Femur (tissue), 1 donor: ENCODE results near the gene THSD8.

Experiments
- DNase-seq: peaks from one replicate; pipeline ENCODE4 v3.0.0-alpha.2; 2017

THSD8 gene

DNA sequence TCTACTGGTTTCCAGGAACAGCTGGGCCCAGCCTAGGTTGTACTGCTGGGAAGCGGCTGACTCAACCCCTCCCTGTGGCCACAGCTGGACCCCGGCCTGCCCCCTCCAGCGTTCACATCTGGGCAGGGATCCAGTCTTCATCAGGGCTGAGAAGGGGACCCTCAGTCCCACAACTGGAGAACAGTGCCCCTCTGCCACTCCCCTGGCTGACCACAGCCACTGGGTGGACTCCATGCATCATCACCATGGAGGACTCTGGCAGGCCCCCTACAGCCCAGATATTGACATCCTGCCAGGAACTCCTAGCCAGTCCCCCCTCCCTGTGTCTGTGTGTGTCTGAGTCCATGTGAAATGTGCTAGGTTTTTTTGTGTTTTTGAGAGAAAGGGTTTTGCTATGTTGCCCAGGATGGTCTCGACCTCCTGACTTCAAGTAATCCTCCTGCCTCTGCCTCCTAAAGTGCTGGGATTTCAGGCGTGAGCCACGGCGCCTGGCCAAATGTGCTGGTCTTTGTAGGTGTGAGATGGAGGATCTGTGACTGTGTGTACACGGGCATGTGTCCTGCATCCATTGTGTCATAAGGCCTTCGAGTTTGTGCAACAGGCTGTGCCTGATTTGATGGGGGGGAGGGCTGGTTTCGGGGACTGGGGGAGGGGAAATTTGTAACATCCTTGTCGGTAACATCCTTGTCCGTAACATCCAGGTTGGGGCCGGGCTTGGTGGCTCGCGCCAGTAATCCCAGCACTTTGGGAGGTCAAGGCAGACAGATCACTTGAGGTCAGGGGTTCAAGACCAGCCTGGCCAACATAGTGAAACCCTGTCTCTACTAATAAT, 22.5 kb upstream of the THSD8 start:
- DNase-seq: peak; percentile 92

DNA sequence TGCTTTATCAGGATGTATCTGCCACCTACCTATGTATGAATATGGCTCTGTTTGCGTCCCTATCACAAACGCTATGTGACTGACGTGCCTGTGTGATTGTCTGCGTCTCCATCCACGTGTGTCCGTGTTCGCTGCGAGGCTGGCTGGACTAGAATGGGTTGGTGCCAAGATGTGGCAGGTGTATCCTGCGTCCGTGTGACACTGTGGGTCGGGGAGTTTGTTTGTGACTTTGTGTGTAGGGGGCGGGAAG, 19.8 kb upstream of the THSD8 start:
- no peak for DNase-seq

DNA sequence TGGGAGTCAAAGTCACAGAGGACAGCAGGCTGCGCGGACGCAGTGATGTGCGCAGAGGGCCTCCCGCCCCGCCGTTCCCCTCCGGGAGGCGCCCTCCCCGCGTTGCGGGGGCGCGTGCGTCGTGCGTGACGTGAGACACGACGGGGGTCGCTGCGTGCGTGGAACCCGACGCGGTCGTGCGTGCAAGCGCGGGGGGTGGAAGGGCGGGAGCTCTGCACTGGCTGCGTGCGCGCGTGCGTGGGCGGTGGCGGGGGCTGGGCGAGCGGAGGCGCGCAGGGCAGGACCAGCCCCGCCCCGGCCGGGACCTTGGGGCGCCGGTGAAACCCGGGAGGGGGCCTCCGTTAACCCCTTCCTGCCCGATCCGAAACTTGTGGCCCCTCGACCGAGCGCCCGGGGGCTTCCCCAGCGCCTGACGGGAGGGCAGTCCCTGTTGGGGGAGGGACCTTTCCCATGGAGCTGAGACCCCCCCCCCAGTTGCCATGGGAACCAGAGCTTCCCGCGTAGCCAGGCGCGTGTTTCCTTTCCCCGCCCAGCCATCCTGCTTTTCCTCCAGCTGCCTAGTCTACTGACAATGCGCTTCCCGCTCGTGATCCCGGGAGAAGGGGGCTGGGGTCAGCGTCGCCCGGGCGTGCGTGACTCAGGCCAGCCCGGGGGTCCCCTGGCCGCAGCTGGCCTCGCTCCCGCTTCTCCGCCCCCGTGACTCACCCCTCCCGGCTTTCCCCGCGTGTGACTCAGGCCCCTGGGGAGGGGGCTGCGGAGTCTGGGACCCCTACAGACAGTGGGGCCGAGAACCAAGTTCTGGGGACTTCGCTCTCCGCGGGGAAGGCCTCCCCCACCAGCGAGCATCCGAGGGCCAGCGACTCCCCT, 19.2 kb upstream of the THSD8 start:
- peak; percentile 93 for DNase-seq

DNA sequence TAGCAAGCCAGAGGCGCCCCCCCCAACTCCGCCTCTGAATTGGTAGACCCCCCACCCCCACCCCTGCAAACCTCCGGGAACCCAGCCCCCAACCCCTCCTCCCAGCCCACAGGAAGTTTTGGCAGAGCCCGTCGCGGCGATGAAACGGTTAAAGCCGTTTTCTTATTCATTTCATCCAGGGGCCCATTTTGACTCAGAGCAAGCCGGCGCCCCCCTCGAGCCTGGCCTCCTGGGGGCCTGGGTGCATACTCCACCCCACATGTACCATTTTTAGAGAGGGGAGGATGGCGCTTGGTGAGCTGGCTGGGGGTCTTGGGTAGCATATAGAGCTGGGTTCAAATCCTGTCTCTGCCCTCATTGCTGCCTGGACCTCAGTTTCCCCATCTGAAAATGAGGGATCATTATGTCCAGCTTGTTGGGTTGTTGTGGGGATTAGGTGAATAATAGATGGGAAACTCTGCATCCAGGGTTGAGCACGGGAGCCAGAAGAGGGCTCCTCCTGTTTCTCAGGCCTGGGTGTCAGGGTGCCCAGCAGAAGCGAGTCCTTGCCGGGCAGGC, 18.5 kb upstream of the THSD8 start:
- DNase-seq: no peak

DNA sequence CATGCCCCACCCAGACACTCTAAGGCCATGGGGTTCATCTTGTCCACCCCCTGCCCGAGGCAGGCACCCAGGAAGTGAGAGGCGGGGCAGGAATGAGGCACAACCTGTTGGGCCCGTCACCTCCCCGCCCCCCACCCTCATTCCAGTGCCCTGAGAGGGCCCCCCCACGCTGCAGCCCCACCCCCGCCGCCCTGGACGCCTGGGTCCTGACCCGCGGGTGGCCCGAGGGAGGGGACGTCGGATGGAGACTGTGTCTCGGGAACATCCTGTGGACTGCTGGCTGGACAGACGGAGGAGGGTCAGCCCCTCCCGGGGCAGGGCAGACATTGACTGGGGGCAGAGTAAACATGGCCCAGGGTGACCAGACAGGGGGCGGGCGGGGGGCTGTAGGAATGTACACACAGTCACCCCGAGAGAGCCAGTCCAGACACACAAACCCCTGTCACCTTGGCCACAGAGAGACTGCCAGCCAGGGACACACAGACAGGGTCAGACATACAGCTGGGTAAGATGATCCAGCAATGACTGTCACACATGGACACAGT, 17.9 kb upstream of the THSD8 start:
- DNase-seq: peak; percentile 49

DNA sequence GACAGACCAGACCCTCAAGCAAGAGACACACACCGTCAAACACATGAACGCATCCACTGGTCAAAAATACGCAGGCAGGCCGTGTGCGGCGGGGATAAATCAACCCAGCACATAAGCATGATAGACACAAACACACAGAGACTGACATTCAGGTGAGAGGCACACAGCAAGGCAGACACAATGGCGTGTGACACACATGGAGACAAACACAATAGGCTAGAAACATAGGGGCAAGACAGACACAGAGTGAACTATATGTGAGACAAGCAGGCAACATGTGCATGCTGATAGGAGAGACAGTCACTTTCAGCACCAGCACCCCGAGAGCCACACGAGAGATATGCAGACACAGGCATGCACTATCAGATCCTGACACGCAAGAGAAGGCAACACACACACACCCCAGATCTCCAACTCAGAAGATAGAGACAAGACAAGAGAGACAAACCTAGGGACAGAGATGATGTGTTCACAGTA, 17.4 kb upstream of the THSD8 start:
- DNase-seq: no peak

DNA sequence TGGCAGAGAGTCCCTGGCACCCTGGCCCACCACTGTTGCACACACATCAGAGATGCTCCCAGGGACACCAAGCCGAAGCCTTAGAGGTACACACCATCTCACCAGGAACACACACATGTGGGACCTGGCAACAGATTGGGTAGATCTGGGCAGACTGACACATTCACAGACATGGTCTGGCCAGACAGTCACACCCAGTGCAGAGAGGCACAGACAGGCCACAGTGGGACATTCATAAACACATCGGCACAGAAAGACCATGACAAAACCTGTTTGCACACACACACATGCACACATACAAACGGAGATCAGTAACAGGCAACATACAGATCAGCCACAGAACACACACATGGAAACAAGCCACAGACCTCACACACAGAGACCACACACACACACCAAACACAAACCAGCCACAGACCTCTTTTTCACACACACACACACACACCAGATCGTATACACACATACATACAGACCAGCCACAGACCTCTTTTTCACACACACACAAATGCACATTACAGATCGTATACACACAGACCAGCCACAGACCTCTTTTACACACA, 16.9 kb upstream of the THSD8 start:
- peak; percentile 47 for DNase-seq

DNA sequence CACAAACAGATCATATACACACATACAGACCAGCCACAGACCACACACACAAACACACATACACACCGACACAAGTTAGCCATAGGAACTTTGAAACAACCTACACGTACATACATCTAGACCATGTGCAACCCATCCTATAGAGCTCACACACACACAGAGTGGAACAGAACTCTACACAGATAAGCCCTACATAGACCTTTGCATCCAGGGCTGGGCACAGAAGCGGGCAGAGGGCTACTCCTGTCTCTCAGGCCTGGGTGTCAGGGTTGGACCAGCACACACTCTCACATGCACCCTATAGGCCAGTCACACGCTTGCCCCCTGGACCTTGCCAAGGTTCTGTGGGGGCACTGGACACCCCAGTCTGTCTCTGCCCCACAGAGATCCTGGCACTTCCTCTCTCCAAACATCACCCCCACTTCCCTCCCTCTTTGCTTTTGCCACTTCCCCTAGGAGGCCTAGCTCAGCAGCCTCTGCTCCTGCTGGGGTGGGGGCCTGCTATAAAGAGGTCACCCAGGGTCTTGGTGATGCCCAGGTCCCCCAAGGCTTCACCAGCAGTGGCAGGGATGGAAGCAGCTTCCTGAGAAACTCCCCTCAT, 16.3 kb upstream of the THSD8 start:
- peak; percentile 40 for DNase-seq

DNA sequence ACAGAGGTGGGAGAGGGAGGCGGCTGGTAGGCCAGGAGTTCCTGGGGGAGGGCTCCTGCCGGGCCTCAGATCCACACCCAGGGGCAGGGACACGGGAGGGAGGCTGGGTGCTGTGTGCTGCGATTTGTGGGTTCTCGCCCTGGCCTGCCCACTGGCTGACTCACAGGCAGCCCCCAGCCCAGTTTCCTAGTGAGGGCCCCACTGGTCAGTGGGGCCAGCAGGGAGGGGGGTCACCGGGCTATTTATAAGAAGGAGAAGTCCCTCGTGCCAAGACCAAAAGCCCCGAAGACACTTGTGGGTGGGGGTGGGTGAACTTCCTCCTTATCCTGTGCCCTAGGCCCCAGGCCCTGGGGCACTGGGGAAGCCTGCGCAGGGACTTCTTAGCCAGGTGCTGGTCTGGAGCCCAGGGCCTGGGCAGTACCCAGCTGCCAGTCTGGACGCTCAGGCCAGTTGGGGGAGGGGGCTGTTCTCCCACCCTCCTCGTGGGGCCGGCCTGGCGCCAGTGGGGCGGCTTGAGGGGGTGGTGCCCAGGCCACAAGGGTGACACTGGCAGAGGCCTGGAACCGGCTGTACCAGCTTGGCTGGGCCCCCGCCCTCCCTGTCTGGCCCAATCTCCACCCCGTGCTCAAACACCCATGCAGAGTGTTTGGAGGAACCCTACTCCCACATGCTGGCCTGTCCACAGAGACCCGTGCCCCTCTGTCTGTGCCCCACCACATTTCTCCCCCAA, 15.6 kb upstream of the THSD8 start:
- peak; percentile 69 for DNase-seq

DNA sequence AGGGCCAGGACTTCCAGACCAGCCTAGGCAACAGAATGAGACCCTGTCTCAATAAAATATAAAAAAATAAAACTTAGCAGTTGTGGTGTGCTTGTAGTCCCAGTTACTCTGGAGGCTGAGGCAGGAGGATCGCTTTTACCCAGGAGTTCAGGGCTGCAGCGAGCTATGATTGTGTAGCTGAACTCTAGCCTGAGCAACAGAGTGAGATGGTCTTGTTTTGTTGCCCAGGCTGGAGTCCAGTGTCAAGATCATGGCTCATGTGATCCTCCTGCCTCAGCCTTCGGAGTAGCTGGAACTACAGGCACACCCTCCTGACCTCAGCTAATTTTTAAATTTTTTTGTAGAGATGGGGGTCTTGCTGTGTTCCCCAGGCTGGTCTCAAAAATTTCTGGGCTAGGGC, 14.9 kb upstream of the THSD8 start:
- DNase-seq: no peak

DNA sequence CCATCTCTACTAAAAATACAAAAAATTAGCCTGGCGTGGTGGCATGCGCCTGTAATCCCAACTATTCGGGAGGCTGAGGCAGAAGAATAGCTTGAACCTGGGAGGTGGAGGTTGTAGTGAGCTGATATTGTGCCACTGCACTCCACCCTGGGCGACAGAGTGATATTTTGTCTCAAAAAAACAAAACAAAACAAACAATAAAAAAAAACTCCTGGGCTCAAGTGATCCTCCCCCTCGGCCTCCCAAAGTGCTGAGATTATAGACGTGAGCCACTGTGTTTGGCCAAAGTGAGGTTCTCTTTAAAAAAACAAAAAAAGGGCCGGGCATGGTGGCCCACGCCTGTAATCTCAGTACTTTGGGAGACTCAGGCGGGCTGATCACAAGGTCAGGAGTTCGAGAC, 14.4 kb upstream of the THSD8 start:
- DNase-seq: no peak

DNA sequence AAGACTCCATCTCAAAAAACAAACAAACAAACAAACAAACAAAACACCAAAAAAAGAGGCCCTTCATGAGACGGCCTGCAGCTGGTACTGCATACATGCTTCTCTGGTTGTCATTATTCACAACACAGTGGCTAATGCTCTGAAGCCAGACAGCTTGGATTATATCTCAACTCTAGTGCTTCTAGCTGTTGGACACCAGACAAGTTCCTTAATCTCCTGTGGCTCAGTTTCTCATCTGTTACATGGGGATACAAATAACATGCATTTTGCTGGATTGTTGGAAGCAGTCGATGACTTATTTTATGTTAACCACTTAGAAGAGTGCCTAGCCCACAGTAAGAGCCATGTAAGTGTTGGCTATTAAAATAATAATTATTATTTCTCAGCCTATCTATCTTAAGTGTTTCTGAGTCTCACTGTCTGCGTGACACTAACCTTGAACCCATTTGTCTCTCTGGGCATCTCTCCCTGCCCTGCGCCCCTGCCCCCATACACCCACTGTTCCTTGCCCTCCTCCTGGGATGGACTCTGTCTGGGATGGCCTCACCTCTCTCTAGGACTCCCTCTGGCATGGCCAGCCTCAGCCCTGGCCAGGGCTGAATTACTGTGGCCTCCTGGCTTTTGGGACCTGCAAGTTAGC, 13.7 kb upstream of the THSD8 start:
- peak; percentile 48 for DNase-seq

DNA sequence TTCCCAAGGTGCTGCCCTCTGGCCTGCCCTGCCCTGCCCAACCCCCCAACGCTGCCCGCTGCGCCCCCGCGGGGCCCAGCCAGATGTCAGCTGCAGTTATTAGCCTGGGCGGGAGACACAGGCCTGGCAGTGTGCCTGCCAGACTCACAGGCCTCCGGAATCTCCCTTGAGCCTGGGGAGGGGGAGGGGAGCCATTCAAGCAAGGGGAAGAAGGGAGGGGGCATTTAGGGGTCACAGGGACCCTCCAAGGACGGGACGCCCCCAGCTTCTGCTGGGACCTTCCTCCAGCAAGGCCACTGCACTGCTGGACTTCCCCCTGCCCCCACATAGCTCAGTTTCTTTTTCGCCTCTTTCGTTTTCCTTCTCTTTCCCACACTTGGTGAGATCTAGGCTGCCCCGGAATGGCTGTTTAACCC, 13.2 kb upstream of the THSD8 start:
- peak; percentile 90 for DNase-seq

DNA sequence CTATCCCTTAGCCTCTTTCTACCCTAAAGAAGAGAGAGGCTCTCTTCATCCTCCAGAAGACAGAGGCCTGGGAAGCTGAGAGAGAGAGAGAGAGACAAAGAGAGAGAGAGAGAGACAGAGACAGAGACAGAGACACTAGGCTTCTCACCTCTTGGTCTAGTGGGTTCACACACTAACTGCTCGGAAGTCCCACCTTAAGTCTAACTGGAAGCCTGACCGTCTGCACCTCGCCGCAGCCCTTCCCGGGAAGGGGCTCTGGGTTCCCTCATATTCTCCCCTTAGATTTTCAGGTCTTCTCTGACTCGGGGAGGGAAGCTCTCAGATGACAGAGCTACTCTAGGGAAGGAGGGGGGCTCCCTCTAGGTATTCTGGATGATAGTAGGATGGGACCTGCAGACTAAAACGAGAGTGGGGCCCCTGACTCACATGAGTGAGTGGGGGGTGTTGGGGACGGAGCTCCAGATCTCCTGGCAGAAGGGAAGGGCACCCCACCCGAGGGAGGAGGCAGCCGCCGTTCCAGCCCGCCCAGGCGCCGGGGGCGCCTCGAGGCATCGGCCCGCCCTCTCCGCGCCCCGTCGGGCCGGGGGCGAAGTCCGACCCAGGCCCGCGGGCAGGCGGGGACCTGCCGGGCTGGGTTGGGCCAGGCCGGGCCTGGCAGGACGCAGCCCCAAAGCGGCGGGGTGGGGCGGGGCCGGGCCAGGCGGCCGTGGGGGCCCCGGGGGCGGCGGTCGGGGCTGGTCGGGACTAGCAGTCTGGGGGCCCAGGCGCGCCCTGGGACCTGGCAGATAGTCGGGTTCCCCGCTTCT, 12.6 kb upstream of the THSD8 start:
- DNase-seq: no peak

DNA sequence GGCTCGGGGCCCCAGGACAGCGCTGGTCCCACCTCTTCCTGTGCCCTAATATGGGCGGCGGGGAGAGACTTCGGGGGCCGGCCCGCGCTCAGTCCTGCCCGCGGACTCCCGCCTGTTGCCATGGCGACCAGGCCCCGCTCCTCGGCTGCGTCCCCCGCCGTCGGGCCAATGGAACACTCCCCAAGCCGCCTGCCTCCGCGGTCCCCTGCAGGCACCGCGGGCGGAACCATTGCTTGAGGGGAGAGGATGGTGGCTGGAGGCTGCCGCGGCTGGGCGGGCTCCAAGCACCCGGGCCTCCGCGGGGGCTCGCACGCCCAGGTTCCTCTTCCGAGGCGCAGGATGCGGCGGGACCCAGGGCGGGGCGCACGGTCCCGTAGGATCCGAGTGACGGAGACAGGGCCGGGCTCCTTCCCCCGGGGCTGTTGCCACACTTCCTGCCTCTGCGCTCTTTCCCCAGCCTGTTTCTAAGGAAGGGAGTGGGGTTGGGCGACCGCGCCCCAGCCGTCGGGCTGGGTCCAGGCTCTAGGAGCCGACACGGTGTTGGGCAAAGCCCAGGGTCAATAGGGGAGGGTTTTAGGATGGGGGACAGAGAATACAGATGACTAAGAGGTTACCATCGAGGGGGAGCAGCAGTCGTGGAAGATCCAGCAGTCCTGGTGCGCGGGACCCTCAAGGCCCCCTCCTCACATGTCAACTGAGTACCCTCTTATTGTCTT, 11.8 kb upstream of the THSD8 start:
- peak; percentile 97 for DNase-seq

DNA sequence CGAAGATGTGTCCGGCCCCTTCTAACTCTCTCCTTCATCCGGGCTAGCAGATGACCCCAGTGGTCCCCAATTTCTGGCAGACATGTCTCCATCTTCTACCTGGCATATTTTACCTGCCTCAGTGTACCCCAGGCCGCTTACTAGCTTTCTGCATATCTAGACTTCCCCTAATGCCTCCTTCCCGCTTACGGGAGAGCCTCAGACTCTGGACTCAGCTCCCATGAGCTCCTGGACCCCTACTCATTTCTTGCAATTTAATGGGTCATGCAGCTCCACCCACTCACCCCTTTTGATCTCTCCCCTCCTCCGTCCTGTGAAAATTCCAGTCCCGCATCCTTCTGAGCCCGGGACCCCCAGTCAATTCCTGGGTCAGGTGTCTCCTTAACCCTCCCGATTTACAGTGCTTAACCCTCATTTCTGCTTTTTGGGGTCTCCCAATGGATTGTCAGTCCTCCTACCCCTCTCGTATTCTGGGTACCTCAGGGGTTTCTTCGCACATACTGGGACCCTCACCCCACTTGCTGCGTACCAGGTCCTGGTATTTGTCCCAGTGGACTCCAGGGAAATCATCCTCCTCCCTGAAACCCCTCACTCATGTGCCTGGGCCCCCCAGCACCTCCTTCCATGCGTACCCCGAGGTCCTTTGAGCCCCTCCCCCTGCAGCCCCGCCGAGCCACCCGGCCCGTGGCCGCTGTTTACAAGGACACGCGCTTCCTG, 11.1 kb upstream of the THSD8 start:
- peak; percentile 46 for DNase-seq

DNA sequence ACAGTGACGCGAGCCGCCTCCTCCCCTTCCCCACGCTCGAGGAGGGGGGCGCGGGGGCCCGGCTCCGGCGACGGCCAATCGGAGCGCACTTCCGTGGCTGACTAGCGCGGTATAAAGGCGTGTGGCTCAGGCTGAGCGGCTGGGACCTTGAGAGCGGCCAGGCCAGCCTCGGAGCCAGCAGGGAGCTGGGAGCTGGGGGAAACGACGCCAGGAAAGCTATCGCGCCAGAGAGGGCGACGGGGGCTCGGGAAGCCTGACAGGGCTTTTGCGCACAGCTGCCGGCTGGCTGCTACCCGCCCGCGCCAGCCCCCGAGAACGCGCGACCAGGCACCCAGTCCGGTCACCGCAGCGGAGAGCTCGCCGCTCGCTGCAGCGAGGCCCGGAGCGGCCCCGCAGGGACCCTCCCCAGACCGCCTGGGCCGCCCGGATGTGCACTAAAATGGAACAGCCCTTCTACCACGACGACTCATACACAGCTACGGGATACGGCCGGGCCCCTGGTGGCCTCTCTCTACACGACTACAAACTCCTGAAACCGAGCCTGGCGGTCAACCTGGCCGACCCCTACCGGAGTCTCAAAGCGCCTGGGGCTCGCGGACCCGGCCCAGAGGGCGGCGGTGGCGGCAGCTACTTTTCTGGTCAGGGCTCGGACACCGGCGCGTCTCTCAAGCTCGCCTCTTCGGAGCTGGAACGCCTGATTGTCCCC, 10.4 kb upstream of the THSD8 start, which contains the start of gene JUNB:
JUNB (plus strand) TSS at position 142 of the 706 bp plus-strand sequence; CDS start at position 428, 286 bp downstream.
- peak; percentile 98 for DNase-seq

DNA sequence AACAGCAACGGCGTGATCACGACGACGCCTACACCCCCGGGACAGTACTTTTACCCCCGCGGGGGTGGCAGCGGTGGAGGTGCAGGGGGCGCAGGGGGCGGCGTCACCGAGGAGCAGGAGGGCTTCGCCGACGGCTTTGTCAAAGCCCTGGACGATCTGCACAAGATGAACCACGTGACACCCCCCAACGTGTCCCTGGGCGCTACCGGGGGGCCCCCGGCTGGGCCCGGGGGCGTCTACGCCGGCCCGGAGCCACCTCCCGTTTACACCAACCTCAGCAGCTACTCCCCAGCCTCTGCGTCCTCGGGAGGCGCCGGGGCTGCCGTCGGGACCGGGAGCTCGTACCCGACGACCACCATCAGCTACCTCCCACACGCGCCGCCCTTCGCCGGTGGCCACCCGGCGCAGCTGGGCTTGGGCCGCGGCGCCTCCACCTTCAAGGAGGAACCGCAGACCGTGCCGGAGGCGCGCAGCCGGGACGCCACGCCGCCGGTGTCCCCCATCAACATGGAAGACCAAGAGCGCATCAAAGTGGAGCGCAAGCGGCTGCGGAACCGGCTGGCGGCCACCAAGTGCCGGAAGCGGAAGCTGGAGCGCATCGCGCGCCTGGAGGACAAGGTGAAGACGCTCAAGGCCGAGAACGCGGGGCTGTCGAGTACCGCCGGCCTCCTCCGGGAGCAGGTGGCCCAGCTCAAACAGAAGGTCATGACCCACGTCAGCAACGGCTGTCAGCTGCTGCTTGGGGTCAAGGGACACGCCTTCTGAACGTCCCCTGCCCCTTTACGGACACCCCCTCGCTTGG, 9.6 kb upstream of the THSD8 start:
- peak; percentile 83 for DNase-seq
